Suprapubic skin (tissue), 4 donors: Measurements from ENCODE around the gene UBE2F. TPM values are rescaled to one million over a fixed set of nuclear protein-coding genes. Genes with fewer than 3 reads are reported as not detected.
"Not testable (repeated sequence)": the region's sequence is repeated elsewhere in the genome, so short reads cannot be mapped to it uniquely, and the experiment has no call there.

Experiments
- DNase-seq, 2 donors: peaks; one replicate each; pipeline ENCODE4 v3.0.0-alpha.2; 2019; ENCODE audit warnings: low spot score in 2 of 2
- H3K27ac ChIP-seq: fragments of 200-600 bp; sonication (generic); one replicate; pipeline ENCODE4 v1.5.1; 2019
- H3K27me3 ChIP-seq: fragments of 200-600 bp; sonication (generic); one replicate; pipeline ENCODE4 v1.5.1; 2019
- H3K36me3 ChIP-seq: fragments of 200-600 bp; sonication (generic); one replicate; pipeline ENCODE4 v1.5.1; 2019
- H3K4me1 ChIP-seq: fragments of 200-600 bp; sonication (generic); one replicate; pipeline ENCODE4 v1.5.1; 2019
- H3K4me3 ChIP-seq: fragments of 200-600 bp; sonication (generic); one replicate; pipeline ENCODE4 v1.5.1; 2019; ENCODE audit warnings: mild to moderate bottlenecking
- H3K9me3 ChIP-seq: fragments of 200-600 bp; sonication (generic); one replicate; pipeline ENCODE4 v1.5.1; 2019
- EP300 ChIP-seq: sonication (generic); formaldehyde crosslinking; IDR thresholded peaks from one replicate; pipeline ENCODE4 v1.6.1; 2017; ENCODE audit warnings: antibody characterized with exemption
- POLR2A ChIP-seq, 2 donors: fragments of 450-650 bp; IDR thresholded peaks; one replicate each; pipeline ENCODE4 v1.6.1; 2017; ENCODE audit warnings: antibody characterized with exemption in 2 of 2, mild to moderate bottlenecking in 2 of 2, moderate library complexity in 2 of 2
- POLR2AphosphoS5 ChIP-seq, 3 donors: sonication (generic); formaldehyde crosslinking; IDR thresholded peaks; one replicate each; pipeline ENCODE4 v1.6.1; 2017; ENCODE audit warnings: antibody characterized with exemption in 3 of 3
- WGBS: methylation state at CpG from one replicate; pipeline ENCODE4 v1.1.5; 2018; 5-methylcytosine and 5-hydroxymethylcytosine counted together
- total RNA-seq, 4 donors: library from RNA; depleted of rRNA; stranded (reverse); fragments of >200 nt; gene quantifications; one replicate each; pipeline ENCODE4 v1.1.0, GENCODE V29; 2016
- TF ChIP-seq, protein P1 (sequence below), 2 donors: fragments of 200-600 bp in 1 of 2; fragments of 450-650 bp in 1 of 2; sonication (generic) in 1 of 2; IDR thresholded peaks; one replicate each; pipeline ENCODE4 v1.5.1; 2016 to 2019; ENCODE audit warnings: antibody characterized with exemption in 2 of 2, mild to moderate bottlenecking in 1 of 2, moderate library complexity in 1 of 2

UBE2F gene
- total RNA-seq, 4 donors from 2014 or later: 32.2 to 63.6 (median 39.7) TPM

GRCh38 chr2:238066218-238066617 is 99.4 kb downstream of the UBE2F start:
- peak in 1 of 2 donors; percentile 43 for DNase-seq
- H3K27me3 ChIP-seq: no peaks in the 10 kb centered on the region
- H3K27ac ChIP-seq: no peak overlapping the region
- TF ChIP-seq, protein P1, sequence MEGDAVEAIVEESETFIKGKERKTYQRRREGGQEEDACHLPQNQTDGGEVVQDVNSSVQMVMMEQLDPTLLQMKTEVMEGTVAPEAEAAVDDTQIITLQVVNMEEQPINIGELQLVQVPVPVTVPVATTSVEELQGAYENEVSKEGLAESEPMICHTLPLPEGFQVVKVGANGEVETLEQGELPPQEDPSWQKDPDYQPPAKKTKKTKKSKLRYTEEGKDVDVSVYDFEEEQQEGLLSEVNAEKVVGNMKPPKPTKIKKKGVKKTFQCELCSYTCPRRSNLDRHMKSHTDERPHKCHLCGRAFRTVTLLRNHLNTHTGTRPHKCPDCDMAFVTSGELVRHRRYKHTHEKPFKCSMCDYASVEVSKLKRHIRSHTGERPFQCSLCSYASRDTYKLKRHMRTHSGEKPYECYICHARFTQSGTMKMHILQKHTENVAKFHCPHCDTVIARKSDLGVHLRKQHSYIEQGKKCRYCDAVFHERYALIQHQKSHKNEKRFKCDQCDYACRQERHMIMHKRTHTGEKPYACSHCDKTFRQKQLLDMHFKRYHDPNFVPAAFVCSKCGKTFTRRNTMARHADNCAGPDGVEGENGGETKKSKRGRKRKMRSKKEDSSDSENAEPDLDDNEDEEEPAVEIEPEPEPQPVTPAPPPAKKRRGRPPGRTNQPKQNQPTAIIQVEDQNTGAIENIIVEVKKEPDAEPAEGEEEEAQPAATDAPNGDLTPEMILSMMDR (IDR thresholded peaks at IDR 0.05): no peak
- no peak for TF ChIP-seq POLR2AphosphoS5 (IDR thresholded peaks at IDR 0.05)
- TF ChIP-seq EP300: no peak
- TF ChIP-seq POLR2A (IDR thresholded peaks at IDR 0.05): no peak
- H3K9me3 ChIP-seq: no peaks in the 10 kb centered on the region
- H3K4me3 ChIP-seq: no peak overlapping the region
- 86% methylated on average over 9 of the region's 9 CpGs for WGBS
- H3K36me3 ChIP-seq: peaks cover 35% of the 10 kb centered on the region
- H3K4me1 ChIP-seq: peaks cover 9% of the 10 kb centered on the region

- H3K4me3 ChIP-seq, H3K9me3 ChIP-seq, H3K27ac ChIP-seq, H3K4me1 ChIP-seq, H3K27me3 ChIP-seq, DNase-seq: not testable (repeated sequence)
- 94% methylated on average over 7 of the region's 7 CpGs for WGBS
- peaks cover 40% of the 10 kb centered on the region for H3K36me3 ChIP-seq
These were observed 99.9 kb downstream of the UBE2F start for GRCh38 chr2:238066718-238067117.

DNA sequence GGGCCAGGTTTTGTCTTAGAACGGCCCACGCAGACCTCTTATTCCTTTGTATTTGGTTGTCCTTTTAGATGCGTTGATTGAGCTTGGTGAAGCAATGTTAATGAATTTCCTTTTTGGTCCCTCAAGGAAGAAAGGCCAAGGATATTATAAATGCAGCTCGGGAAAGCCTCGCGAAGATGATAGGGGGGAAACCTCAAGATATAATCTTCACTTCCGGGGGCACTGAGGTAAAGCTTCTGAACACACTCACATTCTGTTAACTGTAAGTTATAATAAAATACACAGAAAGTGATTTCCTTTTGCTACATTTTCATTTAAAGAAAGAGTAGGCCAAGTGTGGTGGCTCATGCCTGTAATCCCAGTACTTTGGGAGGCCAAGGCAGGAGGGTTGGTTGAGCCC is 101.1 kb downstream of the UBE2F start:
- Histone ChIP-seq H3K9me3 (no peaks in the 10 kb centered on the region), H3K27me3 (no peaks in the 10 kb centered on the region), H3K4me3 (no peak overlapping the region), H3K27ac (no peak overlapping the region), H3K36me3 (peaks cover 47% of the 10 kb centered on the region), H3K4me1 (no peaks in the 10 kb centered on the region)
- TF ChIP-seq POLR2AphosphoS5 (IDR thresholded peaks at IDR 0.05) (no peak), POLR2A (IDR thresholded peaks at IDR 0.05) (no peak), EP300 (no peak)
- TF ChIP-seq, protein P1 (IDR thresholded peaks at IDR 0.05): no peak
- 90% methylated on average over 7 of the region's 7 CpGs for WGBS
- DNase-seq: no peak

DNA sequence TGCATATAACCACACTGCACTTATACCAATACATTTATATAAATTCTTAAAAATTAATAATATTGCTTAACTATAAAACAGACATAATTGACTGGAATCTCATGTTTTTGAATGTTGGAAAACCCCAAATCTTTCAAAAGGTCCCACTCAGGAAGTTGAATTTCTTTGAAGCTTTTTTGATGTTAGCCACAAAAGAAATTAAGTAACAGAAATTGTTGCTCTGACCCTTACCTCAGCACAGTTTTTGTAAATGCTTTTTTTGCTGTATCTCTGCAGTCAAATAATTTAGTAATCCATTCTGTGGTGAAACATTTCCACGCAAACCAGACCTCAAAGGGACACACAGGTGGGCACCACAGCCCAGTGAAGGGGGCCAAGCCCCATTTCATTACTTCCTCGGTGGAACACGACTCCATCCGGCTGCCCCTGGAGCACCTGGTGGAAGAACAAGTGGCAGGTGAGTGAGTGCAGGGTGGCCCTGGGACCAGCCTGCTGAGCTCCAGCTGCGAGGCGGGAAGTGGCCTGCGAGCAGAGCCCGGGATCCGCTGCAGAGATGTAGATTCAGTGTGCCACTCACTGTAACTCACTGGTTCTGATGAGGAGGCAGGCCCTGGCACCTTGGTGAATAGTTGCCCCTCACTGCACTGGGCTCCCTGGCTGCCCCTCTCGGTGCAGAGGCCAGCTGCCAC is 102.4 kb downstream of the UBE2F start:
- WGBS: 93% methylated on average over 8 of the region's 10 CpGs
- Histone ChIP-seq H3K36me3 (peaks cover 48% of the 10 kb centered on the region), H3K9me3 (no peaks in the 10 kb centered on the region), H3K27ac (no peak overlapping the region), H3K27me3 (no peaks in the 10 kb centered on the region), H3K4me1 (no peaks in the 10 kb centered on the region), H3K4me3 (no peak overlapping the region)
- TF ChIP-seq EP300 (no peak), POLR2AphosphoS5 (IDR thresholded peaks at IDR 0.05) (no peak), POLR2A (IDR thresholded peaks at IDR 0.05) (no peak)
- TF ChIP-seq, protein P1 (IDR thresholded peaks at IDR 0.05): no peak
- DNase-seq: no peak

DNA sequence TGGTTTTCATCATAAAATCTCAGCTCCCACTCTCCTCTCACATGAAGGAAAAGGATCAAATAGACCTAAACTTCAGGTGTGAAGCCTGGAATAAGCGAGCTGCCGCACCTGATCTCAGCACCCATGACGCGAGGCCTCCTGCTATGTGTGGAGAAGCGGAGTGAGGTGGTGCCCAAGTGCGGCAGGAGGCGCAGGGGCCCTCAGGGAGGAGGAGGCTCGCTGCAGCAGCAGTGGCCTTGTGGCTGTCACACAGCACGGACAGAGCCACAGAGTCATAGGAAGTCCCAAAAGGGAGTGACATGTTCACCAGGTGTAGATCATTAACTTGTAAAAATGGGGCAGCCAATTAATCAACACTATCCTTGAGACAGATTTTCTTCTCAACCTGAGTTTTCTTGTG is 103.1 kb downstream of the UBE2F start:
- TF ChIP-seq, protein P1 (IDR thresholded peaks at IDR 0.05): no peak
- no peak for TF ChIP-seq POLR2AphosphoS5 (IDR thresholded peaks at IDR 0.05)
- TF ChIP-seq POLR2A (IDR thresholded peaks at IDR 0.05): no peak
- no peak for TF ChIP-seq EP300
- no peak for DNase-seq
- WGBS: 82% methylated on average over 9 of the region's 9 CpGs
- Histone ChIP-seq H3K27me3 (no peaks in the 10 kb centered on the region), H3K9me3 (no peaks in the 10 kb centered on the region), H3K4me1 (no peaks in the 10 kb centered on the region), H3K36me3 (peaks cover 48% of the 10 kb centered on the region), H3K27ac (no peak overlapping the region), H3K4me3 (no peak overlapping the region)

- no peak overlapping the region for H3K27ac ChIP-seq
- H3K27me3 ChIP-seq: no peaks in the 10 kb centered on the region
- peaks cover 21% of the 10 kb centered on the region for H3K36me3 ChIP-seq
- no peaks in the 10 kb centered on the region for H3K9me3 ChIP-seq
- no peak for DNase-seq
- H3K4me3 ChIP-seq: no peak overlapping the region
- TF ChIP-seq, protein P1 (IDR thresholded peaks at IDR 0.05): no peak
- TF ChIP-seq POLR2AphosphoS5 (IDR thresholded peaks at IDR 0.05) (no peak), POLR2A (IDR thresholded peaks at IDR 0.05) (no peak), EP300 (no peak)
- H3K4me1 ChIP-seq: no peaks in the 10 kb centered on the region
These were observed 108.6 kb downstream of the UBE2F start for GRCh38 chr2:238075397-238075796.
